Large intestine (tissue), 3 donors: ENCODE results near the gene PRKAG2. TPM values are rescaled to one million over a fixed set of nuclear protein-coding genes. Genes with fewer than 3 reads are reported as not detected.
A peak's percentile ranks its signal among the peaks of the same experiment; 100 is the strongest.
"Not testable (repeated sequence)": the region's sequence is repeated elsewhere in the genome, so short reads cannot be mapped to it uniquely, and the experiment has no call there.

Source experiments
- DNase-seq, 2 donors: peaks; one replicate each; pipeline versions ENCODE4 v3.0.0 to v3.0.0-alpha.2; 2013
- H3K27ac ChIP-seq: one replicate; pipeline ENCODE4 v1.5.1; 2013; ENCODE audit warnings: low read length
- H3K27me3 ChIP-seq: 2 replicates; pipeline ENCODE4 v1.6.1; 2013; ENCODE audit warnings: low read length; ENCODE audit not compliant: control insufficient read depth, insufficient read depth
- H3K36me3 ChIP-seq: 2 replicates; pipeline ENCODE4 v1.6.1; 2013; ENCODE audit warnings: low read length; ENCODE audit not compliant: control insufficient read depth, insufficient read depth
- H3K4me1 ChIP-seq: one replicate; pipeline ENCODE4 v1.6.1; 2013; ENCODE audit warnings: low read length; ENCODE audit not compliant: control insufficient read depth, insufficient read depth
- H3K4me3 ChIP-seq: one replicate; pipeline ENCODE4 v1.5.1; 2013; ENCODE audit warnings: low read length
- H3K9me3 ChIP-seq: one replicate; pipeline ENCODE4 v1.6.1; 2013; ENCODE audit warnings: mild to moderate bottlenecking, low read depth, low read length, moderate library complexity; ENCODE audit not compliant: control insufficient read depth
- WGBS: methylation state at CpG from one replicate; pipeline ENCODE4 v1.1.5; 2013; ENCODE audit warnings: low lambda C conversion rate; ENCODE audit not compliant: insufficient coverage; 5-methylcytosine and 5-hydroxymethylcytosine counted together
- polyA plus RNA-seq: library from polyadenylated mRNA; unstranded; fragments of 120-200 nt; gene quantifications from one replicate; pipeline ENCODE4 v1.2.1, GENCODE V29; 2013

PRKAG2 gene
- polyA plus RNA-seq, 1 donor: 50.9 TPM

DNA sequence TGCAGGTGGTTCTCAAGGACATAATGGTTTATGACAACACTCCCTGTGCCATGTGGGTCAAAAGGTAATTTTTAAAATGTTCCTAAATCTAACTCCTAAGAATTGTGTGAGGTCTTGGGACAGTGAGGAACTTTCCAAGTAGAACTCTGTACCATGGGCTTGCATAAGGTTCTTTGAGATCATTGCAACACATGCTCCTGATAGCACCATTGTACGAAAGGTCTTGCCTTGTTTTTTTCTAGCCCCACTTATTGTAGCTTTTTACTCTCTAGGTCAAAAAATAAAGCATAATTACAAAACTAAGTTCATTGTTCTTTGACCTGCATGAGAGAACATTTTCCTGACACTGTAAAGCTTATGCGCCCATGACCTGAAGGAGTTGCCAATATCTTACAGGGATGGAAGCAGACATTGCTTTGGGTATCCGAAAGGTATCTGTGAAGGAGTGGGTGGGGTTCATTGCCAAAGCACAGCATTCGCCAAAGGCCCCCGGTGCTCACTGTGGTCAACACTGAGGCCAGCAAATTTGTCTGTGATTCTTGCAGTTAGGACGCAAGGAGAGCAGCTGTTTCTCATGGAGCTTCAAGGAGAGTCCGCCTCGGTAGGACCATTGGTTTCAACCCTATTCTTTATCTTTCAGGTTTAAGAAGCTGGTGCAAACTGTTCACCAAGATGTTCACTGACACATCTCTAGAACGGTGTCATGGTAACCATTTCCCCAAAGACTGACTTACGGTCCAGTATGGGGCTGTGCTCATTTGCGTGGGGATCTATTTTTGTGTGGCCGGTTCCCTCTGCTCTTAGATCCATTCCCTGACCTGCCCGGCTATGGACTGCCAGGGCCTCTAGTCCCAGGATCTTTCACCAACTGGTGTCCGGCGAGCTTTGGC, 7.6 kb upstream of the PRKAG2 start:
- no peak overlapping the region for H3K4me3 ChIP-seq
- no peaks in the 10 kb centered on the region for H3K27me3 ChIP-seq
- peak overlapping the region; percentile 85 for H3K27ac ChIP-seq
- WGBS: 100% methylated on average over 1 of the region's 15 CpGs
- no peaks in the 10 kb centered on the region for H3K9me3 ChIP-seq
- H3K36me3 ChIP-seq: no peaks in the 10 kb centered on the region
- peak; percentile 65 to 84 for DNase-seq
- H3K4me1 ChIP-seq: peaks cover 31% of the 10 kb centered on the region

DNA sequence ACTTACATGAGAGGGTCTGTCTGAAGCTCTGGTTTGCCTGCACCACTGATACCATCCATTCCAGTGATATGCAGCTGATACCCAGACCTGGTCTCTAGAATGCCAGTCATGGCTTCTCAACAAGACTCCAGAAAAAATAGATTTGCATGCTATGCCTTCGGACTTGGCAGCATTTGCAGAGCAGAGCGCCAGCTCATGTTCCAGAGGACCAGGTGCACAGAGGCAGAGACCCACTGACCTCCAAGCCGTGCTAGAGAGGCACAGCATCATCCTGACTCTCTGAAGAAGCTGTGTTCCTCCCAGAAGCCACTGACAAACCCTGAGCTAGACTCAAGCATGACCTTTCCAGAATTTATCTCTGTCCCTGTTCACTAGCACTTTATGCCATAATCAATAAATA, 6.9 kb upstream of the PRKAG2 start:
- no CpG with 5 or more reads among the region's 3 CpGs for WGBS
- no peak for DNase-seq
- Histone ChIP-seq H3K9me3 (no peaks in the 10 kb centered on the region), H3K27ac (peak overlapping the region; percentile 85), H3K36me3 (no peaks in the 10 kb centered on the region), H3K4me1 (peaks cover 31% of the 10 kb centered on the region), H3K4me3 (no peak overlapping the region), H3K27me3 (no peaks in the 10 kb centered on the region)

GRCh38 chr7:151882734-151883133, 5.8 kb upstream of the PRKAG2 start:
- Histone ChIP-seq H3K9me3 (no peaks in the 10 kb centered on the region), H3K4me1 (peaks cover 40% of the 10 kb centered on the region), H3K27ac (peak overlapping the region; percentile 85), H3K27me3 (peaks cover 2% of the 10 kb centered on the region), H3K36me3 (no peaks in the 10 kb centered on the region), H3K4me3 (no peak overlapping the region)
- 80% methylated on average over 1 of the region's 2 CpGs for WGBS
- DNase-seq: peak; percentile 68 to 78

- H3K4me1 ChIP-seq: peaks cover 35% of the 10 kb centered on the region
- no peak overlapping the region for H3K4me3 ChIP-seq
- H3K9me3 ChIP-seq: no peaks in the 10 kb centered on the region
- no CpG with 5 or more reads among the region's 3 CpGs for WGBS
- no peak for DNase-seq
- H3K27me3 ChIP-seq: peaks cover 2% of the 10 kb centered on the region
- H3K36me3 ChIP-seq: no peaks in the 10 kb centered on the region
- no peak overlapping the region for H3K27ac ChIP-seq
These were observed 3.8 kb upstream of the PRKAG2 start for GRCh38 chr7:151880688-151881087.

- peak in 1 of 2 donors; percentile 72 for DNase-seq
- Histone ChIP-seq H3K4me3 (peak overlapping the region; percentile 100), H3K36me3 (peaks cover 2% of the 10 kb centered on the region), H3K9me3 (no peaks in the 10 kb centered on the region), H3K27me3 (peaks cover 2% of the 10 kb centered on the region), H3K4me1 (peaks cover 13% of the 10 kb centered on the region), H3K27ac (peak overlapping the region; percentile 34)
- whole genome bisulfite sequencing: no CpG with 5 or more reads among the region's 30 CpGs
These were observed 1.3 kb upstream of the PRKAG2 start for GRCh38 chr7:151877911-151878835.

GRCh38 chr7:151875942-151876898, 695 bp downstream of the PRKAG2 start:
- peak overlapping the region; percentile 100 for H3K27ac ChIP-seq
- no CpG with 5 or more reads among the region's 93 CpGs for WGBS
- peaks cover 2% of the 10 kb centered on the region for H3K36me3 ChIP-seq
- H3K4me1 ChIP-seq: peaks cover 9% of the 10 kb centered on the region
- H3K27me3 ChIP-seq: peaks cover 2% of the 10 kb centered on the region
- H3K4me3 ChIP-seq: peak overlapping the region; percentile 100
- H3K9me3 ChIP-seq: no peaks in the 10 kb centered on the region
- DNase-seq: peak; percentile 79 to 88

DNA sequence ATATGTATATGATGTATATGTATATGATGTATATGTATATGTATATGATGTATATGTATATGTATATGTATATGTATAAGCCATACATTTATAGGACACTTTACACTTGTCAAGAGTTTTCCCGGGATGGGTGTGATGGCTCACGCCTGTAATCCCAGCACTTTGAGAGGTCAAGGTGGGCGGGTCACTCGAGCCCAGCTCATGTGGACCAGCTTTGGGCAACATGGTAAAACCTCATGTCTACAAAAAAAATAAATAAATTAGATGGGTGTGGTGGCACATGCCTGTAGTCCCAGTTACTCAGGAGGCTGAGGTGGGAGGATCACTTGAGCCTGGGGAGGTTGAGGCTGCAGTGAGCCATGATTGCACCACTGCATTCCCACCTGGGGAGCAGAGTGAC, 2.4 kb downstream of the PRKAG2 start:
- DNase-seq, H3K36me3 ChIP-seq, H3K9me3 ChIP-seq, H3K27me3 ChIP-seq: not testable (repeated sequence)
- H3K27ac ChIP-seq: peak overlapping the region; percentile 100
- peaks cover 15% of the 10 kb centered on the region for H3K4me1 ChIP-seq
- H3K4me3 ChIP-seq: peak overlapping the region; percentile 100
- no CpG with 5 or more reads among the region's 4 CpGs for WGBS

- 100% methylated on average over 2 of the region's 11 CpGs for WGBS
- Histone ChIP-seq H3K27me3 (peaks cover 2% of the 10 kb centered on the region), H3K9me3 (peaks cover 3% of the 10 kb centered on the region), H3K27ac (no peak overlapping the region), H3K4me3 (no peak overlapping the region), H3K36me3 (peaks cover 2% of the 10 kb centered on the region), H3K4me1 (peaks cover 14% of the 10 kb centered on the region)
- DNase-seq: no peak
These were observed 3.4 kb downstream of the PRKAG2 start for GRCh38 chr7:151873402-151873965.

GRCh38 chr7:151872531-151873401, 4.1 kb downstream of the PRKAG2 start:
- H3K36me3 ChIP-seq: peaks cover 3% of the 10 kb centered on the region
- no peak overlapping the region for H3K4me3 ChIP-seq
- no peaks in the 10 kb centered on the region for H3K27me3 ChIP-seq
- DNase-seq: no peak
- no peak overlapping the region for H3K27ac ChIP-seq
- H3K9me3 ChIP-seq: peaks cover 3% of the 10 kb centered on the region
- 100% methylated on average over 1 of the region's 16 CpGs for WGBS
- H3K4me1 ChIP-seq: peaks cover 11% of the 10 kb centered on the region
